Measurements from ENCODE around the gene ZBTB47.

DNA sequence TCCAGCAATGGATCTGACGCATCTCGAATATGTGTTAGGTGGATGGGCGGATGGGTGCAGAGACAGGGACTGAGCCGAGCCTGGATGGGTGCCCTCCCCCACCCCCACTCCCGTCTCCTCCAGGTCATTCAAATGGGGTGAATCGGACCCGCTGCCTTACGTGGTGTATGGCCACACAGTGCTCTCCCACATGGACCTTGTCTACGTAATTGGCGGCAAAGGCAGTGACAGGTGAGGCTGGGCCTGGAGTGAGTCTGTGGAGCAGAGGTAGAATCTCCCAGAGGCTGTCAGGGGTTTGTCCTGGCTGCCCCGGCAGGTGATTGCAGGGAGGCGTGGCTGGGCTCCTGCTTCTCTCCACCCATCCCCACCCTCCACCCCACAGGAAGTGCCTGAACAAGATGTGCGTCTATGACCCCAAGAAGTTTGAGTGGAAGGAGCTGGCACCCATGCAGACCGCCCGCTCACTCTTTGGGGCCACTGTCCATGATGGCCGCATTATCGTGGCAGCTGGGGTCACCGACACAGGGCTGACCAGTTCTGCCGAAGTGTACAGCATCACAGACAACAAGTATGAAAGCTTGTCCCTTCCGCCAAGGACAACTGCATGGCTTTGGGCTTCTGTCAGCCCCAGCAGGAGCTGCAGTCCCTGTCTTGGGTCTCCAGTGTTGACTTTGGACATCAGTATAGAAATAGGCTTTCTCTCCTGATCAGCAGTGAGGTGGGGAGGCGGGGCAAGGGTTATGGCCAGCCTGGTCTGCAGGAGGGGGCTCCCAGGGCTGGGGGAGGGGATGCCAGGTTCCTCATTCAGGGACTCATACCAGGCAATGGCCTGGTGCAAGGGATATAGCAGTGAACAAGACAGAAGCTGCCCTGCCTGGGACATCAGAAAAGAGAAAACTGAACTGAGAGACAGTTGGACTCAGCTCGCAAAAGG lies 35.3 kb downstream of the ZBTB47 start:
- TF ChIP-seq FOXP2 (optimal IDR thresholded peaks at IDR 0.05; ENCODE audit: control extremely low read depth, extremely low read length, insufficient read depth) (no peak), EZH2 (IDR thresholded peaks at IDR 0.05) (no peak)

Measured in SK-N-MC (cell line).